Gastrocnemius medialis (tissue), 4 donors: ENCODE measurements around the gene TMEM269. TPM values are rescaled to one million over a fixed set of nuclear protein-coding genes. Genes with fewer than 3 reads are reported as not detected.

Source experiments
- ATAC-seq, 2 donors: fragments of 150-250 bp; one replicate each; pipeline ENCODE4 v1.9.1; 2016
- DNase-seq, 2 donors: peaks; one replicate each; pipeline ENCODE4 v3.0.0-alpha.2; 2019
- H3K27ac ChIP-seq, 4 donors: fragments of 200-600 bp; sonication (generic); 1 replicate in 1 of 4; 2 replicates in 3 of 4; pipeline ENCODE4 v1.5.1; 2016 to 2018; ENCODE audit warnings: mild to moderate bottlenecking in 2 of 4, moderate library complexity in 1 of 4
- H3K27me3 ChIP-seq, 3 donors: fragments of 200-600 bp; sonication (generic) in 2 of 3; 1 replicate in 1 of 3; 2 replicates in 2 of 3; pipeline versions ENCODE4 v1.5.1 to v1.6.0; 2016 to 2019; ENCODE audit warnings: mild to moderate bottlenecking in 1 of 3, moderate library complexity in 1 of 3
- H3K36me3 ChIP-seq, 2 donors: fragments of 200-600 bp; sonication (generic) in 1 of 2; one replicate each; pipeline ENCODE4 v1.5.1; 2017 to 2018
- H3K4me1 ChIP-seq, 2 donors: fragments of 200-600 bp; sonication (generic) in 1 of 2; one replicate each; pipeline ENCODE4 v1.5.1; 2016 to 2017; ENCODE audit warnings: mild to moderate bottlenecking in 2 of 2
- H3K4me3 ChIP-seq, 4 donors: fragments of 200-600 bp; sonication (generic) in 3 of 4; 1 replicate in 1 of 4; 2 replicates in 3 of 4; pipeline ENCODE4 v1.5.1; 2016 to 2019; ENCODE audit warnings: mild to moderate bottlenecking in 2 of 4
- H3K9me3 ChIP-seq, 3 donors: fragments of 200-600 bp; sonication (generic) in 2 of 3; 1 replicate in 1 of 3; 2 replicates in 2 of 3; pipeline ENCODE4 v1.5.1; 2016 to 2019
- POLR2A ChIP-seq, 2 donors: fragments of 450-650 bp; IDR thresholded peaks; one replicate each; pipeline ENCODE4 v1.6.1; 2017; ENCODE audit warnings: antibody characterized with exemption in 2 of 2, mild to moderate bottlenecking in 2 of 2, moderate library complexity in 2 of 2
- in situ Hi-C, 4 donors: fragments of 200-750 bp; cut with MboI; loops; one replicate each; pipeline versions ENCODE4 v1.15.0 to v1.8.0; 2017; ENCODE audit warnings: low sequenced_read_pairs in 4 of 4
- intact Hi-C: fragments of 100-400 bp; cut with DNase I; formaldehyde crosslinking; loops from one replicate; pipeline ENCODE4 v1.15.1; 2023; ENCODE audit warnings: low total_unique reads
- total RNA-seq, 4 donors: library from RNA; depleted of rRNA; stranded (reverse); fragments of >200 nt; gene quantifications; one replicate each; pipeline versions ENCODE4 v1.1.0 to v1.2.3, GENCODE V29; 2016
- TF ChIP-seq, protein P1 (sequence below), 5 experiments: fragments of 450-650 bp in 3 of 5; fragments of 200-600 bp in 2 of 5; sonication (generic) in 2 of 5; IDR thresholded peaks in 4 of 5; conservative IDR thresholded peaks in 1 of 5; 1 replicate in 4 of 5; 2 replicates in 1 of 5; pipeline ENCODE4 v1.5.1; 2016 to 2019; ENCODE audit warnings: antibody characterized with exemption in 5 of 5, mild to moderate bottlenecking in 3 of 5, moderate library complexity in 3 of 5

Gene TMEM269
- total RNA-seq, 4 donors from 2014 or later, result 0.19 to 0.25 TPM; not detected in 2

DNA sequence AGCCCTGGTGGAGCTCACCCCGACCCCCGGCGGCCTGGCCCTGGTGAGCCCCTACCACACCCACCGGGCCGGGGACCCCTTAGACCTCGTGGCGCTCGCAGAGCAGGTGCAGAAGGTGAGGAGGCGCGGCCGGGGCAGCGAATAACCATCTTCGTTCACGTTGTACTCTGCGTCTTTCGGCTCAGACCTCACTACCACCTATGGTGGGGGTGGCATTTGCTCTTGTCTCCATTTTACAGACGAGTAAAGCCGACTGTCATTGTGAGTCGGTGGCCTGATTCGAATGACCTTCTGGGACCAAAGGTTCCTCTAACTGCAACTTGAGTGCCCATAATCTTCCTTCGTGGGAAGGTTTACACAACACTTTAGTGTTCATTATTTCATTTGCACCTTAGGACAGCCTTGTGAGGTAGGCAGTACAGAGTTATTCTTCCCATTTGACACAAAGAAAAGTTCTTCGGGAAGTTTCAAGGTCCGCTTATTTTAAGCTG, 17.2 kb upstream of the TMEM269 start:
- ATAC-seq, result peak; percentile 46 to 52
- no peaks in the 10 kb centered on the region for H3K36me3 ChIP-seq
- no peaks in the 10 kb centered on the region for H3K27me3 ChIP-seq
- no peak for TF ChIP-seq POLR2A (IDR thresholded peaks at IDR 0.05)
- TF ChIP-seq, protein P1, sequence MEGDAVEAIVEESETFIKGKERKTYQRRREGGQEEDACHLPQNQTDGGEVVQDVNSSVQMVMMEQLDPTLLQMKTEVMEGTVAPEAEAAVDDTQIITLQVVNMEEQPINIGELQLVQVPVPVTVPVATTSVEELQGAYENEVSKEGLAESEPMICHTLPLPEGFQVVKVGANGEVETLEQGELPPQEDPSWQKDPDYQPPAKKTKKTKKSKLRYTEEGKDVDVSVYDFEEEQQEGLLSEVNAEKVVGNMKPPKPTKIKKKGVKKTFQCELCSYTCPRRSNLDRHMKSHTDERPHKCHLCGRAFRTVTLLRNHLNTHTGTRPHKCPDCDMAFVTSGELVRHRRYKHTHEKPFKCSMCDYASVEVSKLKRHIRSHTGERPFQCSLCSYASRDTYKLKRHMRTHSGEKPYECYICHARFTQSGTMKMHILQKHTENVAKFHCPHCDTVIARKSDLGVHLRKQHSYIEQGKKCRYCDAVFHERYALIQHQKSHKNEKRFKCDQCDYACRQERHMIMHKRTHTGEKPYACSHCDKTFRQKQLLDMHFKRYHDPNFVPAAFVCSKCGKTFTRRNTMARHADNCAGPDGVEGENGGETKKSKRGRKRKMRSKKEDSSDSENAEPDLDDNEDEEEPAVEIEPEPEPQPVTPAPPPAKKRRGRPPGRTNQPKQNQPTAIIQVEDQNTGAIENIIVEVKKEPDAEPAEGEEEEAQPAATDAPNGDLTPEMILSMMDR (IDR thresholded peaks at IDR 0.05 in 4 of 5, conservative IDR thresholded peaks at IDR 0.05 in 1 of 5), result no peak
- DNase-seq, result no peak
- H3K27ac ChIP-seq, result peak overlapping the region; percentile 92 to 96 (median 95)
- in situ Hi-C loops, result loop anchor here in 2 of 4 donors (10.0 to 25.0 kb wide), 3 partner anchors 83 to 430 kb away; partner anchors contain the start of genes FOXJ3 (in 1 of the 2) and YBX1 (in 1 of the 2)
- H3K4me3 ChIP-seq, result peak overlapping the region; percentile 75 to 99 (median 94)
- H3K4me1 ChIP-seq, result peaks cover 34 to 39% of the 10 kb centered on the region in 2 donors
- intact Hi-C loops, result loop anchor here (1.0 to 10.0 kb wide), 7 partner anchors 50 to 433 kb away; partner anchors contain the start of genes CCDC30, CFAP57, EBNA1BP2 and ERMAP
- H3K9me3 ChIP-seq, result no peaks in the 10 kb centered on the region

DNA sequence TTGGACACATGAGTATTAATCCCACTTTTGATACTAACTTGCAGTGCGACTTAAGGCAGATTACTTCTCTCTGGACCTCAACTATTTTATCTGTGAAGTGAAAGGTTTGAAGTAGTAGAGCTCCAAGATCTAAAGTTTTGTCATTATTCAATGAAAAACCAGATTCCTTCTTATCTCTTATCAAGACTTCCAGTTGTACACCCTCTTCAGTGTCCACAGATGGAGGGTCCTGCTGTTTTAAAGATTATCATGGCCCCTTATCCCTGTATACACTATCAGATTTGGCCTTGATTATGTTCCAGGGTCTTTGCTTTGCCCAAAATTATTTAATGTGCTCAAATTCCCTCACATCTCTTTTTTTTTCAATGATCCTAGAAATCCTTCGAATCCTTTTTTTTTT, 16.6 kb upstream of the TMEM269 start:
- intact Hi-C loops (loop anchor here (5.0 to 10.0 kb wide), 4 partner anchors 86 to 433 kb away; partner anchors contain the start of genes CFAP57, EBNA1BP2, FOXJ3 and PPIH), in situ Hi-C loops (loop anchor here in 2 of 4 donors (10.0 to 25.0 kb wide), 3 partner anchors 83 to 431 kb away; partner anchors contain the start of genes FOXJ3 (in 1 of the 2) and YBX1 (in 1 of the 2))
- Histone ChIP-seq H3K27me3 (no peaks in the 10 kb centered on the region), H3K36me3 (no peaks in the 10 kb centered on the region), H3K9me3 (no peaks in the 10 kb centered on the region), H3K27ac (peak overlapping the region in 3 of 4 donors; percentile 92 to 96 (median 94)), H3K4me3 (peak overlapping the region; percentile 75 to 99 (median 94)), H3K4me1 (peaks cover 34 to 40% of the 10 kb centered on the region in 2 donors)
- no peak for ATAC-seq
- no peak for TF ChIP-seq POLR2A (IDR thresholded peaks at IDR 0.05)
- TF ChIP-seq, protein P1 (IDR thresholded peaks at IDR 0.05 in 4 of 5, conservative IDR thresholded peaks at IDR 0.05 in 1 of 5), result no peak
- DNase-seq, result no peak

DNA sequence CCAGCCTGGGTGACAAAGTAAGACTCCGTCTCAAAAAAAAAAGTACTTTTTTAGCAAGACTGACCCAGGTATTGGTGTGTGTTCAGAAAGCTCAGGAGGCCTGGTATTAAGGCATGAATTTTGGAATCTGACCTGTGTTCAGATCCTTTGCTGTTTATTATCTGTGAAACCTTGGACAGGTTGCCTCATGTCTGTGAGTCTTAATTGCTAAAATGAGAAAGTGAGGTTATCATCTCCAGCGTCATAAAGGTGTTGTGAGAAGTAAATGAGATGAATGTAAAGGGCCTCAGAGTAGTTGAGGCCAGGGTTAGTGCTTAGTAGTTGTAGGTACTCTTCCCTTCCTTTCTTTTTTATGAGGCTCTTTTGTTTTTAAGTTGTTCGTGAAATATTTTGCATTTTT, 15.0 kb upstream of the TMEM269 start:
- intact Hi-C loops, result loop anchor here (5.0 to 10.0 kb wide), 4 partner anchors 88 to 435 kb away; partner anchors contain the start of genes CFAP57, EBNA1BP2, FOXJ3 and PPIH

DNA sequence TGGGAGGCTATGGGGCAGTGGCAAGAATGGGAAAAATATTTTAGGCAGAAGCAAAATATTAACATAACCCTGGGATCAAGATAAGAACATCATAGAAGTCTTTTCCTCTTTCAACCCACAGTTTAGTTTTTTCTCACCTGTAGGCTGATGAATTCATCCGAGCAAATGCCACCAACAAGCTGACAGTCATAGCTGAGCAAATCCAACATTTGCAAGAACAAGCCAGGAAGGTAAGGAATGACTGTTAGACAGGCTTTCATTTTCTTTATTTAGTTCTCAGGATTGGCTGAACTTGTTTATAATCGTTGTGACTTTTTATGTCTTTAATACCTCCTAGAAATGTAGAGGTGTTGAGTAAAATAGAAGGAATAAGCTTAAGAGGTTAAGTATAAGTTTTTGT, 11.4 kb upstream of the TMEM269 start:
- H3K27me3 ChIP-seq, result no peaks in the 10 kb centered on the region
- no peak for DNase-seq
- no peak overlapping the region for H3K27ac ChIP-seq
- no peak for TF ChIP-seq POLR2A (IDR thresholded peaks at IDR 0.05)
- TF ChIP-seq, protein P1 (IDR thresholded peaks at IDR 0.05 in 4 of 5, conservative IDR thresholded peaks at IDR 0.05 in 1 of 5), result no peak
- ATAC-seq, result no peak
- peaks cover 12 to 14% of the 10 kb centered on the region in 2 donors for H3K4me1 ChIP-seq
- no peak overlapping the region for H3K4me3 ChIP-seq
- no peaks in the 10 kb centered on the region for H3K9me3 ChIP-seq
- in situ Hi-C loops (loop anchor here in 2 of 4 donors (10.0 to 25.0 kb wide), 3 partner anchors 289 to 436 kb away; partner anchors contain the start of gene FOXJ3 (in 1 of the 2)), intact Hi-C loops (no loop called here)
- peaks cover 0 to 48% of the 10 kb centered on the region in 2 donors for H3K36me3 ChIP-seq

More for the DNA sequence above, 15.0 kb upstream of the TMEM269 start:
- in situ Hi-C loops, result loop anchor here in 3 of 4 donors (10.0 to 25.0 kb wide), 4 partner anchors 85 to 433 kb away; partner anchors contain the start of genes FOXJ3 (in 1 of the 3) and YBX1 (in 1 of the 3)
- DNase-seq, result no peak
- no peak overlapping the region for H3K4me3 ChIP-seq
- no peak for ATAC-seq
- H3K36me3 ChIP-seq, result peaks cover 0 to 12% of the 10 kb centered on the region in 2 donors
- H3K4me1 ChIP-seq, result peaks cover 31 to 33% of the 10 kb centered on the region in 2 donors
- no peak overlapping the region for H3K27ac ChIP-seq
- H3K27me3 ChIP-seq, result no peaks in the 10 kb centered on the region
- no peaks in the 10 kb centered on the region for H3K9me3 ChIP-seq
- no peak for TF ChIP-seq POLR2A (IDR thresholded peaks at IDR 0.05)
- TF ChIP-seq, protein P1 (IDR thresholded peaks at IDR 0.05 in 4 of 5, conservative IDR thresholded peaks at IDR 0.05 in 1 of 5), result no peak
